GM18861 (cell line): ENCODE measurements around the gene CD247.

Experiments
- ATAC-seq: cut with Tn5 transposase; IDR thresholded peaks from one replicate; pipeline ENCODE4 v1.9.1; 2021; ENCODE audit not compliant: unreplicated experiment

CD247 gene

DNA sequence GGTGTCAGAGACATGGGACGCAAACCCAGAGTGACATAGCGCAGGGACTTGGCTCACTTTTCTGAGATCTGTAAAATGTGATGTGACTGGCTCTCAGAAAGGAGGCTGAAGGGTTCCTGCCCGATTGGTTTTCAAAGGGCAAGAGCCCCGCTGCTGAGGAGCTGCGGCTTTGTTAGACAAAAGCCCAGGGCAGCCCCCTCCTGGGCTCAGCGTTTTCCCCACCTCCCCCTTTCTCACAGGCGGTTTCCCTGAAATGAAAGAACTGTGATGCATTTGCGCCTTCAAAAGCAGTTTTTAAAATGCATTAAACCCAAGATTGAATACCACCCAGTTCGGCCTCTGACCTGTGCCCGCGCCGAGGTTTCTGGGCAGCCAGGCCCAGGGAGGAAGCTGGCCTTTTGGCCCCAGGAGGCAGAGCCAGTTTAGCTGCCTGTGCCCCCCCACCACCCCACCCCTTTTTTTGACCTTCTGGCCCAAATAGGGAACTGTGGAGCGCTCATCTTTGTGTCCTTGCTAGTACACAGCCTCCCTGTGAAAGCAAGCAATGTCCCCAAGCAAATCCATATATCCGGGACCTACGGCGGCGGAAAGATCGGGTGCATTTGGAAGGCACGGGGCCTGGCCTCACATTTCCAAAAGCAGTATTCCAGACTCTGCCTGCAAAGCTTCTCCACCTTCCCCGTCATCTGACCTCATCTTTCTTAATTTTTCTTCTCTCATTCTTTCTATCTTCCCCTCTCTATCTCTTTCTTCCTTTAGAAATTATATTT lies 28.6 kb downstream of the CD247 start:
- no peak for ATAC-seq

DNA sequence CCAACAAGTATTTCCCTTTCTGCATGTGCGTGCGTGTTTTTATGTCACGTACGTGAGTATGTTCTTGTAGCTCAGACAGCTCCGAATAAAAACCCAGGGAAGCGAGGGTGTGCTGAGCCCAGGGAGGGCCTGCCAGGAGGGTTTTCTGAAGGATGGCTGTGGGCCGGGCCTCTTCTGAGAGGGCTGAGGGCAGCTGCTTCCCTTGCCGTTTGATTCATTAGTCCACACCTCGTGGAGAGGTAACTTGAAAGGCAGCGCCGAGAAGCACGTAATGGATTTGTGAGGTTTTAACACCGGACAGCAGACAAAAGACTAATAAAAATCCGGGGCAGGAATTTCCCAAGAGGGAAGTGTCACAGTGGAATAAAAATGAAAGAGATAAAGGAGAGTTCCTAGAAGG lies 29.5 kb downstream of the CD247 start:
- ATAC-seq: no peak

DNA sequence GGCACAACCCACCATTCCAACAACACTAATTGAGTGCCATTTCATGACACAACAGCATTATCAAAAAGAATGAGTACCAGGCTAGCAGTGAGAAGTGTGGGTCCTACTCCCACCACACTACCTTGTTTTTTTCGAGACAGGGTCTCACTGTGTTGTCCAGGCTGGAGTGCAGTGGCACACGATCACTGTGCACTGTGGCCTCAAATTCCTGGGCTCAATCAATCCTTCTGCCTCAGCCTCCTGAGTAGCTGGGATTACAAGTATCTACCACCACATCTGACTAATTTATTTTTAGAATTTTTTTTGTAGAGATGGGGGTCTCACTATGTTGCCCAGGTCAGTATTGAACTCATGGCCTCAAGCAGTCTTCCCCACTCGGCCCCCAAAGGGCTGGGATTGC lies 30.7 kb downstream of the CD247 start:
- ATAC-seq: no peak

DNA sequence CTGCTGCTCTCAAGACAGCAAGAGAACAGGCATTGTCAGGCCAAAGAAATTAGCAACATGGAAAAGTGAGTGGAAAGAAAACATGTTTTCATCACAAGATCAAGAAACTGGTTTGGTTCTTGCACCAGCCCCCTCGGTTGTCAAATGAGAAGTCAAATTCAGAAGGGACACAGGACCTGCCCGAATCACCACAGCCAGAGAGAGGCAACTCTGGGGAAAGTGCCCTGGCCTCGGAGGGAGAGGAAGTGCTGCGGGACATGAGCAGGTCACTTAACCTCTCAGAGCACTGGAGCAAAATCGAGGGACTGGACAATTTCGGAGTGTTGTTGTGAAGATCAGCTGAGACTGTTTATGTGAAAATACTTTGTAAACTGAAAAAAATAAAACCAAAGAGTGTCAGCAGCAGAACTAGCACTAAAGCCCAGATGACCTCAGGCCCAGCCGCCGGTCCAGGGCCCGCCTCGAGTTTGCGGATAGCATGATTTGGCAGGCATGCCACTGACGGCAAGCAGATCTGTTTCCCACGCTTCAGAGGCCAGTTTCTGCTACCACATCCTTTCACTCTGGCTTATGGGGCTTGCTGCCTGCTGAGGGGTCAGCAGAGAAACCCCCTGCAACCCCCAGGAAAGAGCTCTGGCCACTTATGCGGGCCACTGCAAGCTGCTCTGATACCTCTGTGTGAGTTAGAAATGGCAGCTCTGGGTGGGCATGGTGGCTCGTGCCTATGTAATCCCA lies 32.1 kb downstream of the CD247 start:
- ATAC-seq: no peak

DNA sequence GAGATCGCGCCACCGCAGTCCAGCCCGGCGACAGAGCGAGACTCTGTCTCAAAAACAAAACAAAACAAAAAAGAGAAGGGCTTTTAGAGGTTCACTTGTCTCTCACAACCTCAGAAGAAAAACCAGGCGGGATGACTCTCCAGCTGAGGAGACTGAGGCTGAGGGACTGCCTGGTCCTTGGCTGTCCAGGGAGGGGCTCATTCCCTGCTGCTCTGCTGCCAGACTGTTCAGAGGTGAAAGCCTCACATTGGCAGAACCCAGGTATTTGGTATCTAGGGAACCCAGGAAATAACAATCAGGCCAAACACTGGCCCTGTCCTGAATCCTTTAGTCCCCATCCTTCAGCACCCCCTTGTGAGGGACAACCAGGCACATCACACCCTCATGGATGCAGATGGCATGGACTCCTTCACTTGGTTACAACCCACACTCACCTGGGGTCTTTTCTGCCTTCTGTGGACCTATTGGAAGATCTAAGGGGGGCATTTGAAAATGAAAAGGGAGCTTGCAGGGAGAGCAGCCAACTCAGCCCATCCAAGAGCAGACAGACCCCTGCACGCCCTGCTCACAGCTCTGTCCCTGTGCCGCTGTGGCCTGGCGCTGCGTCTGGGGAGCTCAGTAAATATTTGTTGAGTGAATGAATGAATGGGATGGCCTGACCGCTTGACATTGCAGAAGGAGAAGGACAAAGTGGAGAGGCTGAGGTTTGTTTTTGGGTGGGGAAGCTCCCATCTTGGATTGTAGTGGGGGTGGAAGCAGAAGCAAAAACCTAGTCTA lies 33.4 kb downstream of the CD247 start:
- no peak for ATAC-seq

DNA sequence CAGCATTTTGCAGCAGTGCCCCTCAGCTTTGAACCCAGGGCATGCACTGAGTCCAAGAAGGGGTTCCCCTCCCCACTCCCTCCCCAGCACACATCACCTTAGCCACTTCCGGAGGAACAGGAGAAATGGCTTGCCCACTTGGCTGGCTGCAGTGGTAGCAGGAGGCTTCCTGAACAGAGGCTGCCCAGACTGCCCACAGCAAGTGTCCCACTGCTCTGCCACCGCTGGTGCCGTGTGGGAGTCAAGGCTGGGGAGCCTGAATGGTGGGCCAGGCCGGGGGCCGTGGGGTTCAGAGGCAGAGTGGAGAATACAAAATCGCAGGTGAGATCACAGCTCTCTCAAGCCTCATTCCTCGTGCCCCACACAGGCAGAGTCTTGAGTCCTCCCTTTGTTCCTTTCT lies 34.5 kb downstream of the CD247 start:
- ATAC-seq: no peak

DNA sequence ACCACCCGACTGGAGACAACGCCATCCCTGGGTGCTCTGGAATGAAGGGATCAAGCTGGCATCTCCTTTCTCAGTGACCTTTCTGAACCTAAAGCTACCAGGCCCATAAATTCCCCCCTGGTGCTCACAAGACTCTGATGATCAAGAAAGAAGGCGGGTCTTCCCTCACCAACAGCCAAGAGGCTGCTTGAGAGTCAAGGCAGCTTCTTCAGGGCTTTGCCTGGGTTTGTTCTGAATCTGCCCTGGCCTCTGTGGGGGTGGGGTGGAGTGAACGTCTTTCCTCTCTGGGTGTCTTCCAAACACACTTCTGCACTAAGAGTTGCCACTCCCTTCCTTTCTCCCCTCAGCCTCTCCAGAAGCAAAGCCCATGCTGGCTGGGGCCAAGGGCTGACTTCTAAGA lies 36.1 kb downstream of the CD247 start:
- ATAC-seq: no peak

DNA sequence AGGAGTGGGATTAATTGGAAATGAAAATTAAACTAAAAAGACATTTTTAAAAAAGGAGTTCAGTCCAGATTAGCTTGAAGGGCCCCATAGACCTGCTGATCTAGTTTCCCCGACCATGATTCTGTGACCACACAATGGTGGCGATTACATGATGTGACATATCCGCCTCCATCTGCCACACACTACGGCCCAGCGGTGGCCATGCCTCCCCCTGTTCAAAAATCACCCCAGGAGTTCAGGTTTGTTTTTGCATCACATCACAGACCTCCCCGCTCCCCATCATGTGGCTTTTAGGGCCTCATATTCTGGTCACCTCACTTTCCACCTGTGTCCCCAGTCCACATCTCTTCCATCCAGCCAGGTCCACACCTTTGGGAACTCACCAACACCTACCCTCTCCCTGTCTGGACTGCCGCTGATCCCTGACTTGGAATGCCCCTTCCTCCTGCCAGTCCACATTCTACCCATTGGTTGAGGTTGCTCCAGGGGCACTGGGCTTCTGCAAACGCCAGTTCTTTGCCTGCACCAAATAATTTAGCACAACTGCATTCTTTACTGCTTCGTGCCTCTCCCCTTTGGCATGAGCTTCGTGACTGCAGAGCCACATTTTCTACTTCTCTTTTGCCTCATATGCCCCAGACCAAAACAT lies 38.9 kb downstream of the CD247 start:
- ATAC-seq: no peak

DNA sequence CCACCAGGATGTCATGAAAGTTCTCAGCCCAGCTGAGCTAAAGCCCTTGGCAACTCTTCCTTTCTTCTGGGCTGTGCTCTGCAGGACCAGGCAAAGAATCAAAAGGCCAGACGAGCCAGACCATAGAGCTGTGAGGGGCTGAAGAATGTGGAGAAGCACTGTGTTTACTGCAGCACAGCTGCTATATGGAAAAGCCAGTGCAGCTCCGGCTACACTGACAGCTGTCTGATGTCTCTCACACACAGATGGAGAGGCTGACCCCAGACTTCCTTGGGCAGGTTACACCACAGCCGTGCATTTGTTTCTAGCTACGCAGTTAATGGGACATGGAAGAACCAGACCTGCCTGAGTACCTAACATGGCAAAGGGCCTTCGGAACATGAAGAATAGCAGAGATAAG lies 40.3 kb downstream of the CD247 start:
- no peak for ATAC-seq

DNA sequence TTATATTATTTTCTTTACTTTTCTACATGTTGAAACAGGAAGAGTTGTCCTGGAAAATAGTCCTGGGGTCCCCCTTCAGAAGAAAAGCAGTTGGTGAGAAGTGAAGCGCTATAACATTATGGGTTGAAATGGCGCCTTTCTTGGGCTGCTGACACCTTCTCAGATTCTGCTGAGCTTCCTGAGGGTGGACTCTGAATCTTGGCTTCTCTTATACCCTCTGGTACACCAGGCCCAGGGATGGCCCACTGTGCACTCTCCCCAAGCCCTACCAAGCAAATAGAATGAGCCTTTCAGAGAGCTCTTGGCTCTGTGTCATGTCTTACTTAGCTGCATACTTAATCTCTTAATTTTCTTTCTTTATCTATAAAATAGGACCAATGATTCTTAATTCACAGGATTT lies 42.3 kb downstream of the CD247 start:
- no peak for ATAC-seq

DNA sequence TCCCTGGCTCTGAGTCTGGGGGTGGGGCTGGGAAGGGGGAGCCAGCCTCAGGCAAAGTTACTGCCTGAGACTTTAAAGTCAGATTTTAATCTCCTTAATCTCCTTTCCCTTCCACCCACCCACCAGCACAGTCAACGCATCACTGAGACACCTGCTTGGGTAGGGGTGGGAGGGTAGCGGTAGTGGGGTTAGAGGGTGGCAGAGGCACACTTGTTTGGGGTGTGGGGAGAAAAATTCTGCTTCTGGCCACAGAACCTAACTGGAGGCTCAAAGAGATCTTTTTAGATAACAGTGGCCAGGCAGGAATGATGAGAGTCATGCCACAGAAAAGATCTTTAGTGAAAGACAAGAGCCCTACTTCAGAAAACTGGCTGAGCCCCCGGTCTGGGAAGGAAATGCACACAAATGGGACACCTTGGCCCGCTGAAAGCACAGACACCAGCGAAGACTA lies 44.1 kb downstream of the CD247 start:
- no peak for ATAC-seq

DNA sequence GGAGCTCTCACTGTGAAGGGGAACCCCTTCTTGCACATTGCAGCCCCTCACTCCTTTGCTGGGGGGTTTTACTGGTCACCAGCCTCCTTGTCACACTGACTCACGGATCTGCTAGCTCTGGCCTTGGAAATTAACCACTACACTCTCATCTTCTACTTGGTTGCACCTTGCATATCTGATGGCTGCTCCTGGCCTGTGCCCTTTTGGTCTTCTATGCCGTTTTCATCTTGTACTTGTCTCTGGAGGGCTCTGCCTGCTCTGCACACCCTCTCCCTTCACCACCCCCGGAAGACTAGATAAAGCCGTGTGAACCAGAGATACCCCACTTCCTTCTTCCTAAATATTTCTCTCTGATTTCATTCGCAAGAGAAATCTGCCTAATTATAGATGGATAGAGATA lies 44.6 kb downstream of the CD247 start:
- no peak for ATAC-seq

DNA sequence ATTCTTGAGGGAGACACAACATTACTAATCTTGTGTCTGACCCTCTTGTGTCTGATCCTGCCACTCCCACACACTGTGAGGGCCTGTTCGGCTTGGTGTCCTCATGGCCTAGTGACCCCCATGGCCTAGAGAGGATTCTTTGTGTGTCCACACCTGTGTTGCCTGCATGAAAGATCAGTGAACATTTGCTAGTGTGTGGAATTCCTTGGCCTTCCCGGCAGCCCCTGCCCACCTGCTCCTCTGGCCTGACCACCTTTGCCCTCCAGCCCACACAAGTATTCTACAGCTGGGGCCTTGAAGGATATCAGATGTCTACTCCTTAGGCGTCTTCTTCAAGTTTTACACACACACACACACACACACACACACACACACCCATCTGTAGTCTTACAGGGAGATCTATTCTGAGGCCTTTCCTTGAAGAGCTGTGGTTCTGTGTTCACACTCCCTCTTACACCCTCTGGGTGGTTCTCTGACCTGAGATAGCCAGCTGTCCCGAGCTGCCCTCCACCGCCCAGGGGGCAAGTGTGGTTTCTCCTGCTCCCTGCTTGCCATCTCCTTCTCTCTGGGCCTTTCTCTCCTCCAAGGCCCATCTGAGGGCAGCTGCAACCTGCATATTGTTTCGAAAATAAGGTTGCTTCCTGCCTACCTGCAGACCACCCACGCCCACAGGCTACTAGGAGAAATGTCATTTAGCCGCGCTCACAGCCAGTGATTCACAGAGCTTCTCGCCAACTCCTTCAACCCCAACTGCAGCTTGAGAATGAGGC lies 45.4 kb downstream of the CD247 start:
- ATAC-seq: no peak

DNA sequence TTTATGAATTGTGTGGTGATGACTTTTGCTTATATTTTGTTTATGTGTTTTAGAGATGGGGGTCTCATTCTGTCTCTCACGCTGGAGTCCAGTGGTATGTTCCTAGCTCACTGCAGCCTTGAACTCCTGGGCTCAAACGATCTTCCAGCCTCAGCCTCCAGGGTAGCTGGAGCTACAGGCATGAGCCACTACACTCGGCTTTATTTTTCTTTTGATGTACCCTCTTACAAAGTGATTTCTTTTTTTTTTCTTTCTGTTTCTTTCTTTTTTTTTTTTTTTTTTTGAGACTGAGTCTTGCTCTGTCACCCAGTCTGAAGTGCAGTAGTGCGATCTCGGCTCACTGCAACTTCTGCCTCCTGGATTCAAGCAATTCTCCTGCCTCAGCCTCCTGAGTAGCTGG lies 46.8 kb downstream of the CD247 start:
- no peak for ATAC-seq

DNA sequence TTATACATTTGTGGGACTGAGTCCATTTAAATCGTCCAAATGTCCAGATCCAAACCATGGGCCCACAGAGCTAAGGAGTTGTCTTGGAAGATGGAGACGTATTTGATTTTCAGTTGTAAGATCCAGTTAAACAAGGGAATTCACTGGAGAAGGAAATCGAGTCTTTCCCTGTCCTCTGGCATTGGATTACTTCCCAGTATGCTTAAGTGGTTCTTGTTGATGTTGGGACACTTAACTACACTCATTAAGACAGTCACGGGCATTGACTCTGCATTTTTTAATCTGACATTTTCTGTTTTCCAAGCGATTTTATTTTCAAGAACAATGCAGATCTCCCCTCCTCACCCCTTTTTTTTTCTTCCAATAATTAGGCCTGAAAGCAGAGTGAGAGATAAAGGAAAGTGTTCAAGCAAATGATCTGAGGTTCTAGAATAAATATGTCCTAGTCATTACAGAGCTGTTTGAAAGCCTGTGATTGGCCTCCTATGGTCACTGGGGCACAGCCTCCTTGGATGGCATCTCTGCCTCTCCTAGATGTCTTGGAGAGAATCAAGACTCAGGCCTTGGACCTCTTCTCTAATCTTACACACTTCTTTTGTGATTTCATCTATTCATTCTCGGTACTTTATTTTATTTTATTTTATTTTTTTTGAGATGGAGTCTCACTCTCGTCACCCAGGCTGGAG lies 48.9 kb downstream of the CD247 start:
- ATAC-seq: no peak

DNA sequence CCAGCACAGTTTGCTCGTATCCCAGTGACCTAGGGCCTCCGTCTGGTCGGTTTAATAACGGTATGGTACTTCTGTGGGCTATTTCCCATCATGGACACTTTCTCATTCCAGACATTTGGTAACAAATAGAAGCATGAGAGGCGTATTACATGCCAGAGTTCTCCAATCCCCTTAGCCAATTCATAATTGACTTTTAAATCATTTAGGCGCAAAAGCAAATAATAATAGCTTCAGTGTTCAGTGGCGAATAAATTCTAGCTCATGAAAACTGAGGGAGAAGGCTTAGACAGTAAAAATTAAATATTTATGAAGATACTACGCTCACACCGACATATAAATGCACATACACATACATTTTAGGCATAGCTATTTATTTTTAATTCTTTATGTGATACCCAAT lies 50.6 kb downstream of the CD247 start:
- no peak for ATAC-seq

DNA sequence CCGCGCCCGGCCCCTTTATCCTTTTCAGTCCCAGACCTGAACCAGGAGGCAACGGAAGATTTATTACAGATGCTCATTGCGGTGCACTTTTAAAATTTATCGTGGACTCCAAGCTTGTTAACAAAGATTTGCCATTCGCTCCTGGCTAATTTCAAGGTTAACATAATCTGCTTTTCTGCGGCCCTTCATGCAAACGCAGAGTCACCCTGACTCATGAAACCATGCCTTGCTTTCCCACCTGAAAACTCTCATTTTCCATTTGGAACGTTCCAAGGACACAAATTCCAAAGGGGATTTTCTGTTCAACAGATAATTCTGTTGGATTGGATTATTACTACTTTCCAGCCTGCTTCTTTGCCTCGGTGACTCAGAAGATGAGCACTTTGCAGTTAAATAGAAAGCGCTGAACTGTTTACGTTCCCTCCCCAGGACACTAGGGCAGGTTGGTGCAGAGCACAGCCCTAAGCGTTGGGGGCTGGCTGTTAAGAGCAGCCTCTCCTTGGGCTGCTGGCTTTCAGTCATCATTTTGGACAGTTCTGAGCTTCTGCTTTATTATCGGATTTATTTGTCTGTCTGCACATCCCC lies 51.1 kb downstream of the CD247 start:
- ATAC-seq: no peak

DNA sequence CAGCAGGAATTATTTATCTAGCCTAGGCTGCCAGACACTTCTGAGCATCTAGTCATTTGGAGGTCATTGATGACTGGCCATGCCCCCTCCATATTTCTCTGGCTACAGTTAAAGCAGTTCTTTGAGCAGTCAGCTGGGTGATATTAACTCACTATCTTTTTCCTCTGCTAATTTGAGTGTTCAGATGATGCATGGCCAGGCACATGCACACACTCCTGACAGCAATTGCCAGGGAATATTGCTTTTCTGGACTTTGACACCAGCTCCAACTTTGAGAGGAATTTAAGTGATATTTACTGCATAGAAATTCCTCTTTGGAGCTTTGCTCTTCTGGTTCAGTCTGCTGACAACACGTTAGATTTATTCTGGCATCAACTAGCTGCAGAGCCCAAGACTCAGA lies 52.6 kb downstream of the CD247 start:
- ATAC-seq: no peak

DNA sequence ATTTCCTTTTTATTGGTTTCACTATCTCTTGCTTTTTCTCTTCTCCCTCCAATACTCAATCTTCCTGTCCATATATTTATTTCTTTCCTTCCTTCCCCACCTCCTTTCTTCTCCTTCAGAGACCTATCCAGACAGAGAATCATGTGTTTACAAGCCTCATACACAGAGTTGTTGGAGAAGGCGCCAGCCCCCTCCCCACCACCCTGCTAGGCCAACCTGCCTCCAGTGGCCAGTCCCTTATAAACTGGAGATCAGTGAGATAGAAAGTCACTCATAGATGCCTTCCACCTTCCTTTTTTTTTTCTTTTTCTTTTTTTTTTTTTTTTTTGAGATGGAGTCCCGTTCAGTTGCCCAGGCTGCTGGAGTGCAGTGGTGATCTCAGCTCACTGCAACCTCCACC lies 53.3 kb downstream of the CD247 start:
- ATAC-seq: no peak
